Activated naive CD4-positive, alpha-beta T cell treated with anti-CD3 and anti-CD28 coated beads, Interleukin-2, amount 10 ng/mL, durations not matched to agents 5 hours and 36 hours (primary cell): ENCODE data around the gene RFX5. TPM values are rescaled to one million over a fixed set of nuclear protein-coding genes. Genes with fewer than 3 reads are reported as not detected.

ENCODE experiments used
- total RNA-seq, 2 experiments: library from RNA; stranded (reverse); gene quantifications; one replicate each; pipeline ENCODE4 v1.2.3, GENCODE V29; 2021

Gene RFX5
- total RNA-seq = 10 to 100 TPM; 66.6 to 69.5 TPM

DNA sequence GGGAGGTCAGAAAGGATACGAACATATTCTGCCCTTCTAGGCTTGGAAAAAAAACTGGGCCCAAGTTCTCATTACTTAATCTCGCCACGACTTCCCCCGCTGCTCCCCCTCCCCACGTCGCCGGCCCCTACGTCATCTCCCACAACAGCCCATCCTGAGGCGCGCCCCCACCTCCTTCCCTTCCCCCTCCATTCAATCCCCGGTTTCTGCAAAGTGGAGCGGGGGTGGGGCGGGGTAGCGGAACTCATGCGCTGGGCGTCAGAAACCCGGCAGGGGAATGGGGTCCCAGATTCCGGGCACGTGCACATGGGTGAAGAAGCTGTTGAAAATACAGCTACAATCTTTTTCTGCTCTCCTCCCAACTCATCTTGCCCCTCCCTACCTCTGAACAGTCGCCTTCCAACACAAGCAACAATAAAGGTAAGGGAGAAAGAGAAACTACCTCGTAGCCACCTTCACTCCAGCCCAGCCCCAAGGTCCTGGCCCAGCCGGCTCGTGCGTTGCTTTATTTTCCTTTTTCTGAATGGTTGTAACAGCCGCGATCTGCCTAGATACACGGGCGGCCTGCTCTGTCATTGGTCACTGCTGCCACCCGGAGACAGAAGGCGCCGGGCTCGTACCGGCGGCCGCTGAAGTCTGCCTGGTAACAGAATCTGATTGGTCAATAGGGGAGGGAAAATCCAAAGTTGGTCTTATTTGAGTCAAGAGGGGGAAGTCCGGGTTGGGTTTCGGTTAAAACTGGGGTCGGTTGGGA lies at the start of gene RFX5:
Gene RFX5 (minus strand): TSS at position 484 of the 754 bp plus-strand sequence. CDS start 932 bp downstream, outside the sequence.

DNA sequence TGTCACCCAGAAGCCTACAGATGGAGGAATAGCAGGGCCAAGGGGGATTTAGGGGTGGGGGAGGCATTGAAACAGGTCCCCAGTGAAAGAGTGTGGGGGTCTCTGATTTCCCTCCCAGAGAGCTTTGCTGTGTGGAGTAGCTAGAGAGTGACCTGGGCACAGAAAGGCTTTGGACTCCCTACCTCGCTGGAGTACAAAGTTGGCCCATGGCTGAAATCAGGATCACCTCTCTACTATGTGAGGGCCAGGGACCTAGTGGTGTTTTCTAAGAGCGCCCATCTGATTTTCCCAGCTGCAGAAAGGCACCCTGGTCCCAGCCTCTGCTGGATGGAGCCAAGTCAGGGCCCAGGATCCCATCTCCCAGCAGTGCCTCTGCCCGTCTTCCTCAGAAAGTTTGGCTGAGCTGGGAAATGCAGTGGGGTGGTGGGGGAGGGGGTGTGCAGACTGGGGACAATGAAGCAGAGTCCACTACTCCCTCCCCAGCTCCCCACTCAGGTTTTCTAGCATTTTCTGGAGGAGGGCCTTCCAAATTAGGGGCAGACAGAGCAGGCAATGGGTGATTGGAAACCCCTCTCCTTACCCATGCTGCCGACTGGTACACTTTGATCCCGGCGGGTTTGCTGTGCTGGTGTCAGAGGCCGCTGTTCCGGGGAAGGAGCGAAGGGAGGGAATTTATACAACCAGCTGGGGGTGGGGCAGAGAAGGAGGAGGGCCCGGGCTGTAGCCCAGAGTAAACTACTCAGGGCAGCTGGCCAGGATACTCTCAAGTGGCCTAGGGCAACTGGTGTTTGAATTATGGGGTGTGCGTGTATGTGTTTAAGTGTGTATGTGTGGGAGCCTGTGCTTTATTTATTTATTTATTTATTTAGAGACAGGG lies 25.2 kb upstream of the RFX5 start, which contains the start of gene SELENBP1:
Gene SELENBP1 (minus strand): TSS at position 648 of the 877 bp plus-strand sequence. CDS start 64 bp downstream, at position 584.

DNA sequence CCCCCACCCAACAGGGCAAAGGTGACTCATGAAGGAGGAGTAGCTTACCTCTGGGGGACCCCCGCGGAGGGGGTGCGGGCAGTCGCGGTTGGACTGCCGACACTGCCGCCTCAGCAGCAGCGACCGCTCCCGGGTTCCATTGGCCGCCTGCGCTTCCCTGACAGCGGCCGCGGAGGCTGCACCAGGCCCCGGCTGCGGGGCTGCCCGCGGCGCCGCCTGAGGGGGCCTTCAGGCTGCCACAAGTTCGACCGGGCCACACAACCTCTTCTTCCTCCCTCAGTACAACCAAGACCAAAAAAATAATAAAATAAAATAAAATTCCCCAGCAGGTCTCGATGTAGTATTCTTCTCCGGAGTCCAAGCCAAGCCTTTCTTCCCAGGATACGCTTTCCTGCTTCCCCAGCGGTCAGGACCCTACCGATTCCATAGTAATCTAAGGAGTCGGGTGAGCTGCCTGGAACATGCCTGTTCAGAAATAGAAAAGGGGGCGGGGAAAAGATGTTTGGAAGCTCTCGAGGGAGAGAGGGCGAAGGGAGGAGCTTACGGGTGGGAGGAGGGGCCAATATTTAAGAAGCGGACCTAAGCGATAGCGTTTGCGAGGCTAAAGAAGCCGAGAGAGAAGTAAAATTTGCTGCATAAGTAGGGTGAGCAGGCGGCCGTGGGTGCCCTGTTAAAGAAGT lies 19.7 kb downstream of the RFX5 start, which contains the start of gene PI4KB:
Gene PI4KB (minus strand): TSS at position 194 of the 680 bp plus-strand sequence. CDS start 10,935 bp downstream, outside the sequence.

Other genes starting within 250 kb of the RFX5 start
- gene SEMA6C, start 200.6 kb downstream of the RFX5 start, total RNA-seq = 1 to 10 TPM; 3.6 to 3.8 TPM
- gene TNFAIP8L2, start 190.6 kb downstream of the RFX5 start, total RNA-seq = 10 to 100 TPM; 41.8 to 42.4 TPM
- gene LYSMD1, start 181.3 kb downstream of the RFX5 start, total RNA-seq = 1 to 10 TPM; 2.7 to 3.1 TPM
- 10 to 100 TPM; 59.5 to 61.1 TPM for gene SCNM1, start 181.1 kb downstream of the RFX5 start, total RNA-seq
- 1 to 10 TPM; 3.2 to 4.4 TPM for gene TMOD4, start 171.3 kb downstream of the RFX5 start, total RNA-seq
- 10 to 100 TPM; 74.6 to 77.0 TPM for gene VPS72, start 157.1 kb downstream of the RFX5 start, total RNA-seq
- gene PIP5K1A, start 148.7 kb downstream of the RFX5 start, total RNA-seq = 10 to 100 TPM; 57.7 to 59.3 TPM
- 100 to 1,000 TPM; 163 to 173 TPM for gene PSMD4, start 92.5 kb downstream of the RFX5 start, total RNA-seq
- 10 to 100 TPM; 27.7 to 27.9 TPM for gene ZNF687, start 65.0 kb downstream of the RFX5 start, total RNA-seq
- 10 to 100 TPM; 65.2 to 65.6 TPM for gene PI4KB, start 19.8 kb downstream of the RFX5 start, total RNA-seq
- not detected for gene SELENBP1, start 25.5 kb upstream of the RFX5 start, total RNA-seq
- 100 to 1,000 TPM; 277 to 279 TPM for gene PSMB4, start 52.3 kb upstream of the RFX5 start, total RNA-seq
- gene POGZ, start 112.2 kb upstream of the RFX5 start, total RNA-seq = 10 to 100 TPM; 75.0 to 76.7 TPM
- gene CGN, start 164.1 kb upstream of the RFX5 start, total RNA-seq = under 1 TPM; 0.12 to 0.30 TPM
- 1 to 10 TPM; 1.8 TPM for gene TUFT1, start 193.1 kb upstream of the RFX5 start, total RNA-seq